WI38 (cell line): ENCODE results near the gene AKR1C3.
"Not testable (repeated sequence)": the region's sequence is repeated elsewhere in the genome, so short reads cannot be mapped to it uniquely, and the experiment has no call there.

ENCODE experiments used
- H3K4me3 ChIP-seq: 2 replicates; pipeline ENCODE4 v1.5.1; 2011; ENCODE audit warnings: low read depth, mild to moderate bottlenecking, control low read depth, low read length
- CTCF ChIP-seq: IDR thresholded peaks from 2 replicates; pipeline ENCODE4 v1.5.1; 2012; ENCODE audit warnings: low read depth, mild to moderate bottlenecking, control low read depth, low read length

The AKR1C3 gene

GRCh38 chr10:5125315-5126044 lies 31.3 kb downstream of the AKR1C3 start:
- TF ChIP-seq CTCF = no peak

GRCh38 chr10:5135581-5135980 lies 41.4 kb downstream of the AKR1C3 start:
- no peak overlapping the region for H3K4me3 ChIP-seq
- no peak for TF ChIP-seq CTCF

More at GRCh38 chr10:5125315-5126044, 31.3 kb downstream of the AKR1C3 start:
- no peak overlapping the region for H3K4me3 ChIP-seq

GRCh38 chr10:5136468-5137087 lies 42.4 kb downstream of the AKR1C3 start:
- H3K4me3 ChIP-seq = no peak overlapping the region
- TF ChIP-seq CTCF = no peak

GRCh38 chr10:5137699-5138098 lies 43.5 kb downstream of the AKR1C3 start:
- H3K4me3 ChIP-seq = not testable (repeated sequence)

GRCh38 chr10:5142199-5142598 lies 48.0 kb downstream of the AKR1C3 start:
- H3K4me3 ChIP-seq = no peak overlapping the region
- no peak for TF ChIP-seq CTCF

GRCh38 chr10:5143137-5143536 lies 48.9 kb downstream of the AKR1C3 start:
- TF ChIP-seq CTCF = no peak

GRCh38 chr10:5146920-5147254 lies 52.7 kb downstream of the AKR1C3 start:
- TF ChIP-seq CTCF = no peak
- H3K4me3 ChIP-seq = no peak overlapping the region

More at GRCh38 chr10:5143137-5143536, 48.9 kb downstream of the AKR1C3 start:
- no peak overlapping the region for H3K4me3 ChIP-seq
